ENCODE results near the gene BMPER. TPM values are rescaled to one million over a fixed set of nuclear protein-coding genes. Genes with fewer than 3 reads are reported as not detected.

BMPER gene
- 2.9 and 11.2 TPM in 2 replicates for total RNA-seq

GRCh38 chr7:33905389-33906032, at the start of gene BMPER:
TSS of gene BMPER (plus strand) at chr7:33905539. CDS start at chr7:33905614, 75 bp downstream.

